DOHH2 (cell line): ENCODE data around the gene ERI2.
A peak's percentile ranks its signal among the peaks of the same experiment; 100 is the strongest.

Experiments
- H3F3A ChIP-seq: fragments of 200-600 bp; sonication (generic), shearing (Covaris generic); 2 replicates; pipeline ENCODE4 v1.6.0; 2016; ENCODE audit warnings: antibody characterized with exemption, mild to moderate bottlenecking; ENCODE audit not compliant: control insufficient read depth, insufficient read depth
- H3K27ac ChIP-seq: fragments of 200-600 bp; sonication (generic); 2 replicates; pipeline ENCODE4 v1.5.1; 2014; ENCODE audit warnings: low read depth, mild to moderate bottlenecking, low read length, moderate library complexity
- H3K27me3 ChIP-seq: fragments of 200-600 bp; sonication (generic); 2 replicates; pipeline ENCODE4 v1.6.1; 2014; ENCODE audit warnings: mild to moderate bottlenecking, low read length, mixed read lengths; ENCODE audit not compliant: control insufficient read depth
- H3K36me3 ChIP-seq: fragments of 200-600 bp; sonication (generic); 2 replicates; pipeline ENCODE4 v1.6.1; 2014; ENCODE audit warnings: mild to moderate bottlenecking, low read length, moderate library complexity, mixed read lengths; ENCODE audit not compliant: control insufficient read depth
- H3K4me1 ChIP-seq: fragments of 200-600 bp; sonication (generic); 2 replicates; pipeline ENCODE4 v1.6.1; 2014; ENCODE audit warnings: mild to moderate bottlenecking, low read length, mixed read lengths; ENCODE audit not compliant: control insufficient read depth
- H3K4me2 ChIP-seq: fragments of 200-600 bp; sonication (generic); 2 replicates; pipeline ENCODE4 v1.6.0; 2014; ENCODE audit warnings: mild to moderate bottlenecking, low read length, moderate library complexity
- H3K4me3 ChIP-seq: fragments of 200-600 bp; sonication (generic); 2 replicates; pipeline ENCODE4 v1.5.1; 2014; ENCODE audit warnings: mild to moderate bottlenecking, low read length, mixed read lengths
- H3K79me2 ChIP-seq: fragments of 200-600 bp; sonication (generic); 2 replicates; pipeline ENCODE4 v1.6.1; 2014; ENCODE audit warnings: mild to moderate bottlenecking, low read length, mixed read lengths; ENCODE audit not compliant: control insufficient read depth
- H3K9me2 ChIP-seq: fragments of 200-600 bp; sonication (generic); replicated peaks from 2 replicates; pipeline ENCODE4 v1.6.1; 2014; ENCODE audit warnings: mild to moderate bottlenecking, low read length, mixed read lengths; ENCODE audit not compliant: control insufficient read depth
- H3K9me3 ChIP-seq: fragments of 200-600 bp; sonication (generic); 2 replicates; pipeline ENCODE4 v1.6.1; 2014; ENCODE audit warnings: antibody characterized with exemption, low read length, mixed read lengths; ENCODE audit not compliant: control insufficient read depth, insufficient read depth
- H4K20me1 ChIP-seq: fragments of 200-600 bp; sonication (generic); 2 replicates; pipeline ENCODE4 v1.6.0; 2014; ENCODE audit warnings: low read depth, mild to moderate bottlenecking, antibody characterized with exemption, low read length, moderate library complexity; ENCODE audit not compliant: control insufficient read depth, insufficient read depth
- CTCF ChIP-seq: fragments of 200-600 bp; sonication (generic); IDR thresholded peaks from one replicate; pipeline ENCODE4 v1.5.1; 2014; ENCODE audit warnings: antibody characterized with exemption, mild to moderate bottlenecking, low read depth, low read length; ENCODE audit not compliant: poor library complexity, severe bottlenecking
- EZH2phosphoT487 ChIP-seq: fragments of 200-600 bp; sonication (generic); IDR thresholded peaks from 2 replicates; pipeline ENCODE4 v1.6.1; 2017; ENCODE audit warnings: borderline replicate concordance, mild to moderate bottlenecking, antibody characterized with exemption, low read length, moderate library complexity, mixed read lengths

Gene ERI2

GRCh38 chr16:20774703-20775362 lies 31.4 kb downstream of the ERI2 start:
- Histone ChIP-seq H3K9me2 (no peaks in the 10 kb centered on the region), H3K4me1 (no peaks in the 10 kb centered on the region), H3F3A (no peaks in the 10 kb centered on the region), H3K4me2 (no peak overlapping the region), H3K9me3 (no peaks in the 10 kb centered on the region), H3K79me2 (no peaks in the 10 kb centered on the region), H4K20me1 (no peaks in the 10 kb centered on the region), H3K27ac (no peak overlapping the region), H3K27me3 (no peaks in the 10 kb centered on the region), H3K4me3 (no peak overlapping the region), H3K36me3 (no peaks in the 10 kb centered on the region)
- peak; percentile 88 for TF ChIP-seq CTCF
- TF ChIP-seq EZH2phosphoT487: no peak

GRCh38 chr16:20773679-20774078 lies 32.6 kb downstream of the ERI2 start:
- Histone ChIP-seq H3K9me2 (no peaks in the 10 kb centered on the region), H3F3A (no peaks in the 10 kb centered on the region), H3K79me2 (no peaks in the 10 kb centered on the region), H3K27me3 (0 out of 2 replicates have a peak, but pooled peaks cover 3% of the 10 kb centered on the region), H3K4me3 (no peak overlapping the region), H3K9me3 (no peaks in the 10 kb centered on the region), H3K4me1 (no peaks in the 10 kb centered on the region), H3K4me2 (no peak overlapping the region), H3K36me3 (no peaks in the 10 kb centered on the region), H3K27ac (no peak overlapping the region), H4K20me1 (no peaks in the 10 kb centered on the region)
- no peak for TF ChIP-seq EZH2phosphoT487

GRCh38 chr16:20768818-20769217 lies 37.5 kb downstream of the ERI2 start:
- Histone ChIP-seq H3K79me2 (no peaks in the 10 kb centered on the region), H3K27ac (no peak overlapping the region), H4K20me1 (no peaks in the 10 kb centered on the region), H3K9me2 (no peaks in the 10 kb centered on the region), H3K36me3 (no peaks in the 10 kb centered on the region), H3K4me1 (peaks cover 5% of the 10 kb centered on the region), H3K4me3 (no peak overlapping the region), H3F3A (no peaks in the 10 kb centered on the region), H3K27me3 (0 out of 2 replicates have a peak, but pooled peaks cover 3% of the 10 kb centered on the region), H3K4me2 (no peak overlapping the region), H3K9me3 (no peaks in the 10 kb centered on the region)
- TF ChIP-seq CTCF (no peak), EZH2phosphoT487 (no peak)

- no peaks in the 10 kb centered on the region for H3K36me3 ChIP-seq
- 0 out of 2 replicates have a peak, but pooled peaks cover 3% of the 10 kb centered on the region for H3K27me3 ChIP-seq
These were observed 38.2 kb downstream of the ERI2 start for GRCh38 chr16:20768121-20768520.

More at GRCh38 chr16:20768121-20768520, 38.2 kb downstream of the ERI2 start:
- no peaks in the 10 kb centered on the region for H4K20me1 ChIP-seq
- peaks cover 12% of the 10 kb centered on the region for H3K4me1 ChIP-seq
- H3K9me3 ChIP-seq: peaks cover 2% of the 10 kb centered on the region; the same call in 1 of the 2 replicates
- H3K9me2 ChIP-seq: no peaks in the 10 kb centered on the region
- H3K27ac ChIP-seq: no peak overlapping the region
- no peak overlapping the region for H3K4me2 ChIP-seq
- H3K4me3 ChIP-seq: no peak overlapping the region
- no peaks in the 10 kb centered on the region for H3F3A ChIP-seq
- TF ChIP-seq EZH2phosphoT487 (no peak), CTCF (no peak)
- H3K79me2 ChIP-seq: no peaks in the 10 kb centered on the region
